WI38 (cell line): ENCODE results near the gene KAT14.
"Not testable (repeated sequence)": the region's sequence is repeated elsewhere in the genome, so short reads cannot be mapped to it uniquely, and the experiment has no call there.

Source experiments
- H3K4me3 ChIP-seq: 2 replicates; pipeline ENCODE4 v1.5.1; 2011; ENCODE audit warnings: low read depth, mild to moderate bottlenecking, control low read depth, low read length
- CTCF ChIP-seq: IDR thresholded peaks from 2 replicates; pipeline ENCODE4 v1.5.1; 2012; ENCODE audit warnings: low read depth, mild to moderate bottlenecking, control low read depth, low read length

KAT14 gene

GRCh38 chr20:18224968-18225568, 87.4 kb downstream of the KAT14 start:
- H3K4me3 ChIP-seq, result peak overlapping the region; percentile 18
- TF ChIP-seq CTCF, result no peak

DNA sequence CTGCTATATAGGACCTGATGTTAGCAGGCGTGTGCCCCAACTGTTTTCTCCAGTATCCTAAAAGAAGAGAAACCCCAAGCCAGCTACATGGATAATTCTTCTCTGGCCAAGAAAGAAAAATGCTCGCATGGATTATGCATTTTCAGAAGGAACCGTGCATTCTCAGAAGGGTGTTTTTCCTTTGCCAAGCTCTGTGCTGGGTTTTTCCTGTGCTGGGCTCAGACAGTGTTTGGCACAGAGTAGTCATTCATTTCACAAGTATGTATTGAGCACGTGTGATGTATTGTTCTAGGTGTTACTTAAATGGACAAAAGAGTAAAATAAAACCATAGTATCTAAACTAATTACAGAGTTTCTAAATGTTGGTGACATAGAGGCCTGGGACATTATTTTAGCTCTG, 88.0 kb downstream of the KAT14 start:
- H3K4me3 ChIP-seq, result no peak overlapping the region
- no peak for TF ChIP-seq CTCF

- not testable (repeated sequence) for H3K4me3 ChIP-seq
Observed at GRCh38 chr20:18226741-18227140, 89.1 kb downstream of the KAT14 start.

- no peak for TF ChIP-seq CTCF
- no peak overlapping the region for H3K4me3 ChIP-seq
Observed at GRCh38 chr20:18233408-18233943, 95.8 kb downstream of the KAT14 start.
